IMR-90 (cell line): ENCODE data around the gene ECE2. TPM values are rescaled to one million over a fixed set of nuclear protein-coding genes. Genes with fewer than 3 reads are reported as not detected.

Experiments
- ATAC-seq: fragments of 200-7000 bp; cut with Tn5 transposase; 2 replicates; pipeline ENCODE4 v1.9.1; 2020; ENCODE audit warnings: low read depth, mild to moderate bottlenecking, moderate library complexity
- BruUV-seq: library from RNA; stranded (reverse); fragments of 400-500 nt; replicated peaks from 2 replicates; lab custom pipeline; 2021; lab: Mats Ljungman, UMichigan
- CTCF ChIA-PET: fragments of 300-600 bp; formaldehyde crosslinking; extraction: SDS; loops from one replicate; lab custom pipeline; 2021; ENCODE audit warnings: antibody characterized with exemption; lab: Yijun Ruan, JAX
- POLR2A ChIA-PET: fragments of 300-600 bp; sonication (Branson Sonifier 250); formaldehyde crosslinking; loops from one replicate; lab custom pipeline; 2022; ENCODE audit warnings: antibody characterized with exemption; ENCODE audit not compliant: unreplicated experiment; lab: Charles Lee
- DNase-seq: peaks from one replicate; pipeline ENCODE4 v3.0.0; 2013
- H2AFZ ChIP-seq: replicated peaks from 2 replicates; pipeline ENCODE3; 2013; ENCODE audit warnings: low read length, mild to moderate bottlenecking; ENCODE audit not compliant: poor library complexity
- H2AK5ac ChIP-seq: 2 replicates; pipeline ENCODE4 v1.6.1; 2013; ENCODE audit warnings: low read depth, low read length, inconsistent platforms
- H2AK9ac ChIP-seq: replicated peaks from 2 replicates; pipeline ENCODE3; 2013; ENCODE audit warnings: mild to moderate bottlenecking, low read depth, low read length, moderate library complexity; ENCODE audit not compliant: poor library complexity
- H2BK120ac ChIP-seq: 2 replicates; pipeline ENCODE4 v1.6.1; 2013; ENCODE audit warnings: low read depth, low read length, inconsistent platforms
- H2BK15ac ChIP-seq: 3 replicates; pipeline ENCODE4 v1.6.1; 2013; ENCODE audit warnings: low read depth, low read length, inconsistent platforms
- H2BK20ac ChIP-seq: 2 replicates; pipeline ENCODE4 v1.6.1; 2013; ENCODE audit warnings: low read depth, mild to moderate bottlenecking, inconsistent platforms, low read length, moderate library complexity
- H2BK5ac ChIP-seq: 2 replicates; pipeline ENCODE4 v1.6.1; 2013; ENCODE audit warnings: mild to moderate bottlenecking, low read depth, low read length, inconsistent platforms; ENCODE audit not compliant: poor library complexity, severe bottlenecking
- H3K14ac ChIP-seq: replicated peaks from 2 replicates; pipeline ENCODE4 v1.6.1; 2013; ENCODE audit warnings: low read depth, low read length, inconsistent platforms
- H3K18ac ChIP-seq: 2 replicates; pipeline ENCODE4 v1.6.1; 2013; ENCODE audit warnings: low read depth, low read length, control low read depth
- H3K23ac ChIP-seq: 2 replicates; pipeline ENCODE4 v1.6.1; 2013; ENCODE audit warnings: low read depth, low read length, inconsistent platforms
- H3K27ac ChIP-seq: 2 replicates; pipeline ENCODE4 v1.5.1; 2013; ENCODE audit warnings: mild to moderate bottlenecking, control low read depth, low read length; ENCODE audit not compliant: insufficient read depth
- H3K27me3 ChIP-seq: 2 replicates; pipeline ENCODE4 v1.6.1; 2013; ENCODE audit warnings: low read length; ENCODE audit not compliant: control insufficient read depth, insufficient read depth
- H3K36me3 ChIP-seq: 2 replicates; pipeline ENCODE4 v1.6.1; 2013; ENCODE audit warnings: low read length, mixed read lengths; ENCODE audit not compliant: control insufficient read depth, insufficient read depth
- H3K4ac ChIP-seq: 2 replicates; pipeline ENCODE4 v1.6.1; 2013; ENCODE audit warnings: low read depth, low read length, inconsistent platforms
- H3K4me1 ChIP-seq: 2 replicates; pipeline ENCODE4 v1.6.1; 2013; ENCODE audit warnings: low read length, mixed read lengths; ENCODE audit not compliant: control insufficient read depth, insufficient read depth
- H3K4me2 ChIP-seq: 2 replicates; pipeline ENCODE4 v1.6.1; 2013; ENCODE audit warnings: low read depth, mild to moderate bottlenecking, control low read depth, low read length, moderate library complexity
- H3K4me3 ChIP-seq: 2 replicates; pipeline ENCODE4 v1.5.1; 2013; ENCODE audit warnings: low read depth, mild to moderate bottlenecking, control low read depth, low read length, moderate library complexity; ENCODE audit not compliant: insufficient read depth
- H3K56ac ChIP-seq: 2 replicates; pipeline ENCODE4 v1.6.1; 2013; ENCODE audit warnings: low read length, inconsistent platforms; ENCODE audit not compliant: insufficient read depth; ENCODE audit errors: extremely low read depth
- H3K79me1 ChIP-seq, 2 experiments: 2 replicates each; pipeline ENCODE4 v1.6.1; 2013; ENCODE audit warnings: low read length in 2 of 2, inconsistent platforms in 1 of 2, low read depth in 1 of 2
- H3K9ac ChIP-seq: 2 replicates; pipeline ENCODE4 v1.6.1; 2013; ENCODE audit warnings: low read depth, low read length, control low read depth
- H3K9me1 ChIP-seq: 2 replicates; pipeline ENCODE4 v1.6.1; 2013; ENCODE audit warnings: low read length, inconsistent platforms; ENCODE audit not compliant: insufficient read depth
- H3K9me3 ChIP-seq: 2 replicates; pipeline ENCODE4 v1.6.1; 2013; ENCODE audit warnings: low read length; ENCODE audit not compliant: control insufficient read depth, insufficient read depth
- H4K20me1 ChIP-seq: 2 replicates; pipeline ENCODE4 v1.6.1; 2013; ENCODE audit warnings: low read length, inconsistent platforms; ENCODE audit not compliant: insufficient read depth
- H4K5ac ChIP-seq: 2 replicates; pipeline ENCODE4 v1.6.1; 2013; ENCODE audit warnings: mild to moderate bottlenecking, low read depth, low read length, control low read depth
- H4K8ac ChIP-seq, 2 experiments: 2 replicates each; pipeline ENCODE4 v1.6.1; 2013; ENCODE audit warnings: low read depth in 2 of 2, low read length in 2 of 2, control low read depth in 1 of 2, inconsistent platforms in 1 of 2
- H4K91ac ChIP-seq: 2 replicates; pipeline ENCODE4 v1.6.1; 2013; ENCODE audit warnings: low read depth, low read length, inconsistent platforms; ENCODE audit not compliant: insufficient read depth
- BHLHE40 ChIP-seq: fragments of 150-350 bp; IDR thresholded peaks from 2 replicates; pipeline ENCODE4 v1.6.1; 2016; ENCODE audit warnings: mild to moderate bottlenecking, low read depth, low read length
- CEBPB ChIP-seq: IDR thresholded peaks from 2 replicates; pipeline ENCODE4 v1.6.1; 2012; ENCODE audit warnings: low read depth, low read length, improper control_type of control experiment
- CHD1 ChIP-seq: IDR thresholded peaks from 2 replicates; pipeline ENCODE4 v1.6.1; 2012; ENCODE audit warnings: low read depth, low read length, improper control_type of control experiment
- FOS ChIP-seq: fragments of 150-350 bp; IDR thresholded peaks from 2 replicates; pipeline ENCODE4 v1.6.1; 2016; ENCODE audit warnings: low read depth, low read length
- MAFK ChIP-seq: IDR thresholded peaks from 2 replicates; pipeline ENCODE4 v1.6.1; 2012; ENCODE audit warnings: low read depth, low read length, improper control_type of control experiment
- MAZ ChIP-seq: IDR thresholded peaks from 2 replicates; pipeline ENCODE4 v1.6.1; 2012; ENCODE audit warnings: low read depth, mild to moderate bottlenecking, low read length, improper control_type of control experiment, moderate library complexity, borderline replicate concordance
- MXI1 ChIP-seq: IDR thresholded peaks from 2 replicates; pipeline ENCODE4 v1.6.1; 2012; ENCODE audit warnings: low read depth, mild to moderate bottlenecking, low read length, moderate library complexity, borderline replicate concordance
- NFE2L2 ChIP-seq: fragments of 150-350 bp; IDR thresholded peaks from 2 replicates; pipeline ENCODE4 v1.6.1; 2016; ENCODE audit warnings: low read depth, mild to moderate bottlenecking, low read length
- POLR2A ChIP-seq: IDR thresholded peaks from 2 replicates; pipeline ENCODE4 v1.6.1; 2012; ENCODE audit warnings: mild to moderate bottlenecking, low read depth, low read length
- RAD21 ChIP-seq: IDR thresholded peaks from 2 replicates; pipeline ENCODE4 v1.6.1; 2012; ENCODE audit warnings: low read length, improper control_type of control experiment
- RCOR1 ChIP-seq: IDR thresholded peaks from 2 replicates; pipeline ENCODE4 v1.6.1; 2012; ENCODE audit warnings: mild to moderate bottlenecking, low read length, improper control_type of control experiment; ENCODE audit not compliant: insufficient replicate concordance
- RFX5 ChIP-seq: IDR thresholded peaks from 2 replicates; pipeline ENCODE4 v1.8.0; 2012; ENCODE audit warnings: low read depth, mild to moderate bottlenecking, low read length, moderate library complexity
- SMC3 ChIP-seq: fragments of 150-350 bp; IDR thresholded peaks from 2 replicates; pipeline ENCODE4 v1.6.1; 2016; ENCODE audit warnings: low read depth, mild to moderate bottlenecking, antibody characterized with exemption, low read length, moderate library complexity
- WGBS, 2 experiments: methylation state at CpG; one replicate each; pipeline versions ENCODE4 v1.1.5 to v1.1.7; 2013; ENCODE audit warnings: missing lambda C conversion rate in 2 of 2; ENCODE audit not compliant: insufficient read length in 1 of 2; ENCODE audit errors: extremely low coverage in 2 of 2; 5-methylcytosine and 5-hydroxymethylcytosine counted together
- dilution Hi-C: fragments of 300-500 bp; cut with HindIII; formaldehyde crosslinking; loops from one replicate; pipeline ENCODE4 v1.14.3; 2018; ENCODE audit warnings: low sequenced_read_pairs; ENCODE audit not compliant: unreplicated experiment
- in situ Hi-C: fragments of 300-500 bp; cut with MboI; formaldehyde crosslinking; loops from 3 replicates; pipeline ENCODE4 v1.14.3; 2019; ENCODE audit warnings: low sequenced_read_pairs, inconsistent platforms, mixed read lengths
- intact Hi-C: fragments of 100-400 bp; cut with micrococcal nuclease; formaldehyde crosslinking; loops from 2 replicates; pipeline ENCODE4 v1.10.0; 2022
- polyA plus RNA-seq, 3 experiments: library from polyadenylated mRNA; depleted of rRNA; stranded (reverse); fragments of >200 nt; gene quantifications; 2 replicates each; pipeline ENCODE4 v1.2.3, GENCODE V29; 2012; ENCODE audit warnings: low replicate concordance in 1 of 3
- total RNA-seq: library from RNA; depleted of rRNA; stranded (reverse); fragments of >200 nt; gene quantifications from 2 replicates; pipeline ENCODE4 v1.2.3, GENCODE V29; 2012
- TF ChIP-seq, protein P1 (sequence below): conservative IDR thresholded peaks from 2 replicates; pipeline ENCODE4 v1.5.1; 2012; ENCODE audit warnings: mild to moderate bottlenecking, low read depth, low read length, improper control_type of control experiment
- TF ChIP-seq, protein P2 (sequence below): fragments of 150-350 bp; IDR thresholded peaks from 2 replicates; pipeline ENCODE4 v1.6.1; 2016; ENCODE audit warnings: low read depth, mild to moderate bottlenecking, low read length, moderate library complexity, borderline replicate concordance

The ECE2 gene
- total and polyA plus RNA-seq, 2 of the 4 experiments (the other 2 are of a cell fraction), result not detected

DNA sequence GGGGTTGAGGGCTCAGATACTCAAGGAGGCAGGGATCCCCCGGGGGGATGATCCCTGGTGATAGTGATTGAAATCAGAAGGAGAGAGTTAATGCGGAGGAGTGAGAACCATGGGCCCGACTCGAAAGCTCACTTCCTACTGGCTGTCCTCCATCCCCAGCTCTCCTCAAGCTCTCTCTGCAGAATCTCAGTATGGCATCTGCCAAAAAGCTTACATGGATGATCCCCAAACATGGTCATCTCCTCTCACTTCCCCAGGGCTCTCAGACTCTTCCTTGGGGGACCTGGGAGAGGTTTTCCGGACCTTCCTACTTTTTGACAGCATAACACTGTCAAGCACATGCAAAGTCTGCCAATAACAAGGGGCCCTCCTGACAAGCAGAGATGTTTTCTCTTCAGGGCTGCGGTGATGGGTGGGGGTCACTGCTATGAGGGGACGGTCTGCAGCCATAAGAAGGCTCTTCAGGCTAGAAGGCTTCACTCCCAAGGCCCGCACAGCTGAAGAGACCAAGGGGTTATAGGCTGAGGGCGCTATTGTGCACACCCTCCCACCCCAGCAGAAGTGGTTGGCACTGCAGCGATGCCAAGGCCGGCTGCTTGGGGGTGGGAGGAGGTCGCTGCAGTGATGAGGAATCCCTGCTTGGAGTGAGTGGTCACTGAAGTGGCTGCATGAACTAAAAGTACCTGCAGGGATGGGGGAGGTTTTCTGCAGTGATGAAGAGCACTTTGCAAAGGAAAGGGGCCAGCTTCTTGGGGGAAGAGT, 47.3 kb upstream of the ECE2 start:
- Histone ChIP-seq H3K23ac (no peak overlapping the region), H3K9me3 (no peaks in the 10 kb centered on the region), H4K91ac (no peak overlapping the region), H2BK5ac (no peak overlapping the region), H3K27ac (no peak overlapping the region), H3K9ac (no peak overlapping the region), H4K5ac (no peak overlapping the region), H4K20me1 (no peaks in the 10 kb centered on the region; the same call in 1 of the 2 replicates), H3K4me1 (no peaks in the 10 kb centered on the region; the same call in 1 of the 2 replicates), H3K18ac (no peak overlapping the region), H3K4ac (no peak overlapping the region), H3K27me3 (peaks cover 69% of the 10 kb centered on the region), H2AK5ac (no peak overlapping the region), H3K4me3 (no peak overlapping the region), H3K36me3 (no peaks in the 10 kb centered on the region), H2BK20ac (no peak overlapping the region), H3K56ac (no peak overlapping the region), H3K9me1 (0 out of 2 replicates have a peak, but pooled peaks cover 3% of the 10 kb centered on the region), H2AFZ (no peak overlapping the region), H3K4me2 (no peak overlapping the region; the same call in 1 of the 2 replicates), H3K79me1 (no peaks in the 10 kb centered on the region), H2BK15ac (no peak overlapping the region), H2BK120ac (no peak overlapping the region), H3K14ac (no peak overlapping the region), H2AK9ac (no peak overlapping the region), H4K8ac (no peak overlapping the region)
- in situ Hi-C loops (no loop called here), dilution Hi-C loops (no loop called here), intact Hi-C loops (loop anchor here (5.0 kb wide), 1 partner anchor 59 kb away; no protein-coding TSS in a partner anchor)
- ATAC-seq (no peak), DNase-seq (no peak)
- ChIA-PET CTCF (interaction anchor here (0.5 to 1.6 kb wide), 5 partner anchors 11 to 44 kb away, joined by 3 to 10 read pairs (median 4); no protein-coding TSS in a partner anchor), POLR2A (no interaction called here)
- no TSS peak for BruUV-seq
- WGBS, 2 experiments, result no CpG with 5 or more reads among the region's 12 CpGs
- no peak for TF ChIP-seq CHD1
- no peak for TF ChIP-seq MAZ
- no peak for TF ChIP-seq MXI1
- TF ChIP-seq RFX5, result no peak
- TF ChIP-seq POLR2A, result no peak
- TF ChIP-seq RAD21, result no peak
- no peak for TF ChIP-seq FOS
- TF ChIP-seq RCOR1, result no peak
- TF ChIP-seq, protein P1, sequence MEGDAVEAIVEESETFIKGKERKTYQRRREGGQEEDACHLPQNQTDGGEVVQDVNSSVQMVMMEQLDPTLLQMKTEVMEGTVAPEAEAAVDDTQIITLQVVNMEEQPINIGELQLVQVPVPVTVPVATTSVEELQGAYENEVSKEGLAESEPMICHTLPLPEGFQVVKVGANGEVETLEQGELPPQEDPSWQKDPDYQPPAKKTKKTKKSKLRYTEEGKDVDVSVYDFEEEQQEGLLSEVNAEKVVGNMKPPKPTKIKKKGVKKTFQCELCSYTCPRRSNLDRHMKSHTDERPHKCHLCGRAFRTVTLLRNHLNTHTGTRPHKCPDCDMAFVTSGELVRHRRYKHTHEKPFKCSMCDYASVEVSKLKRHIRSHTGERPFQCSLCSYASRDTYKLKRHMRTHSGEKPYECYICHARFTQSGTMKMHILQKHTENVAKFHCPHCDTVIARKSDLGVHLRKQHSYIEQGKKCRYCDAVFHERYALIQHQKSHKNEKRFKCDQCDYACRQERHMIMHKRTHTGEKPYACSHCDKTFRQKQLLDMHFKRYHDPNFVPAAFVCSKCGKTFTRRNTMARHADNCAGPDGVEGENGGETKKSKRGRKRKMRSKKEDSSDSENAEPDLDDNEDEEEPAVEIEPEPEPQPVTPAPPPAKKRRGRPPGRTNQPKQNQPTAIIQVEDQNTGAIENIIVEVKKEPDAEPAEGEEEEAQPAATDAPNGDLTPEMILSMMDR, result no peak
- TF ChIP-seq SMC3, result no peak
- no peak for TF ChIP-seq MAFK
- no peak for TF ChIP-seq CEBPB
- no peak for TF ChIP-seq BHLHE40
- TF ChIP-seq NFE2L2, result no peak
- TF ChIP-seq, protein P2, sequence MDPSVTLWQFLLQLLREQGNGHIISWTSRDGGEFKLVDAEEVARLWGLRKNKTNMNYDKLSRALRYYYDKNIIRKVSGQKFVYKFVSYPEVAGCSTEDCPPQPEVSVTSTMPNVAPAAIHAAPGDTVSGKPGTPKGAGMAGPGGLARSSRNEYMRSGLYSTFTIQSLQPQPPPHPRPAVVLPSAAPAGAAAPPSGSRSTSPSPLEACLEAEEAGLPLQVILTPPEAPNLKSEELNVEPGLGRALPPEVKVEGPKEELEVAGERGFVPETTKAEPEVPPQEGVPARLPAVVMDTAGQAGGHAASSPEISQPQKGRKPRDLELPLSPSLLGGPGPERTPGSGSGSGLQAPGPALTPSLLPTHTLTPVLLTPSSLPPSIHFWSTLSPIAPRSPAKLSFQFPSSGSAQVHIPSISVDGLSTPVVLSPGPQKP, result no peak
